Neuronal stem cell (in vitro differentiated cells): ENCODE measurements around the gene CACNA2D2.

Source experiments
- DNase-seq: peaks from one replicate; pipeline ENCODE4 v3.0.0-alpha.2; 2013; ENCODE audit warnings: low spot score
- H2AFZ ChIP-seq: one replicate; pipeline ENCODE4 v1.6.1; 2013; ENCODE audit warnings: mild to moderate bottlenecking, low read length, inconsistent platforms
- H2AK5ac ChIP-seq: 2 replicates; pipeline ENCODE4 v1.6.1; 2013; ENCODE audit warnings: low read depth, mild to moderate bottlenecking, inconsistent platforms, low read length, moderate library complexity, mixed read lengths
- H2BK120ac ChIP-seq: 2 replicates; pipeline ENCODE4 v1.6.1; 2013; ENCODE audit warnings: low read depth, mild to moderate bottlenecking, inconsistent platforms, low read length, moderate library complexity, mixed read lengths
- H2BK12ac ChIP-seq: one replicate; pipeline ENCODE4 v1.6.1; 2013; ENCODE audit warnings: low read length, inconsistent platforms
- H2BK15ac ChIP-seq: 2 replicates; pipeline ENCODE4 v1.6.1; 2013; ENCODE audit warnings: mild to moderate bottlenecking, low read length, inconsistent platforms, mixed read lengths
- H2BK5ac ChIP-seq: one replicate; pipeline ENCODE4 v1.6.1; 2013; ENCODE audit warnings: inconsistent platforms, mild to moderate bottlenecking, low read length, moderate library complexity
- H3K14ac ChIP-seq: one replicate; pipeline ENCODE4 v1.6.1; 2013; ENCODE audit warnings: low read length, inconsistent platforms
- H3K18ac ChIP-seq: 2 replicates; pipeline ENCODE4 v1.6.1; 2013; ENCODE audit warnings: low read length, inconsistent platforms
- H3K23ac ChIP-seq: 2 replicates; pipeline ENCODE4 v1.6.1; 2013; ENCODE audit warnings: low read depth, mild to moderate bottlenecking, mixed read lengths, low read length, inconsistent platforms; ENCODE audit not compliant: poor library complexity
- H3K27ac ChIP-seq: replicated peaks from 3 replicates; pipeline ENCODE4 v1.5.1; 2013; ENCODE audit warnings: low read length, inconsistent platforms
- H3K27me3 ChIP-seq, 3 experiments: 2 replicates each; pipeline ENCODE4 v1.6.1; 2013; ENCODE audit warnings: low read length in 3 of 3, mild to moderate bottlenecking in 2 of 3, inconsistent platforms in 1 of 3, low read depth in 1 of 3, mixed read lengths in 1 of 3, moderate library complexity in 1 of 3; ENCODE audit not compliant: control insufficient read depth in 3 of 3, insufficient read depth in 3 of 3
- H3K36me3 ChIP-seq, 2 donors: replicated peaks in 1 of 2; 2 replicates each; pipeline ENCODE4 v1.6.1; 2013; ENCODE audit warnings: low read length in 2 of 2; ENCODE audit not compliant: control insufficient read depth in 2 of 2, insufficient read depth in 2 of 2
- H3K4ac ChIP-seq: 2 replicates; pipeline ENCODE4 v1.6.1; 2013; ENCODE audit warnings: inconsistent platforms, mild to moderate bottlenecking, low read length, moderate library complexity
- H3K4me1 ChIP-seq, 2 donors: 1 replicate in 1 of 2; 2 replicates in 1 of 2; pipeline ENCODE4 v1.6.1; 2013; ENCODE audit warnings: low read length in 2 of 2, low read depth in 1 of 2; ENCODE audit not compliant: control insufficient read depth in 2 of 2, insufficient read depth in 1 of 2
- H3K4me2 ChIP-seq: one replicate; pipeline ENCODE4 v1.6.1; 2013; ENCODE audit warnings: mild to moderate bottlenecking, low read length, inconsistent platforms; ENCODE audit not compliant: insufficient read depth, poor library complexity, severe bottlenecking
- H3K4me3 ChIP-seq, 2 donors: 2 replicates each; pipeline ENCODE4 v1.5.1; 2013; ENCODE audit warnings: low read length in 2 of 2, mild to moderate bottlenecking in 2 of 2, inconsistent platforms in 1 of 2, moderate library complexity in 1 of 2
- H3K79me1 ChIP-seq: one replicate; pipeline ENCODE4 v1.6.1; 2013; ENCODE audit warnings: low read depth, mild to moderate bottlenecking, inconsistent platforms, low read length, moderate library complexity
- H3K9ac ChIP-seq: one replicate; pipeline ENCODE4 v1.6.1; 2013; ENCODE audit warnings: mild to moderate bottlenecking, low read depth, low read length, inconsistent platforms; ENCODE audit not compliant: poor library complexity
- H3K9me3 ChIP-seq, 2 donors: replicated peaks in 1 of 2; 2 replicates each; pipeline versions ENCODE3 to v1.6.1; 2013; ENCODE audit warnings: low read length in 2 of 2, mild to moderate bottlenecking in 2 of 2, inconsistent platforms in 1 of 2, low read depth in 1 of 2, mixed read lengths in 1 of 2, moderate library complexity in 1 of 2; ENCODE audit not compliant: control insufficient read depth in 2 of 2, insufficient read depth in 1 of 2
- H4K8ac ChIP-seq: one replicate; pipeline ENCODE4 v1.6.1; 2013; ENCODE audit warnings: low read depth, mild to moderate bottlenecking, inconsistent platforms, low read length, moderate library complexity
- H4K91ac ChIP-seq: one replicate; pipeline ENCODE4 v1.6.1; 2013; ENCODE audit warnings: low read length, low read depth, mild to moderate bottlenecking, inconsistent platforms; ENCODE audit not compliant: poor library complexity
- WGBS, 2 donors: extraction: QIAGEN DNeasy Blood & Tissue Kit; methylation state at CpG; one replicate each; pipeline ENCODE4 v1.1.7; 2013; ENCODE audit warnings: missing lambda C conversion rate in 2 of 2, mixed read lengths in 1 of 2; ENCODE audit not compliant: insufficient read length in 2 of 2, insufficient replicate concordance in 1 of 2; ENCODE audit errors: extremely low coverage in 2 of 2; 5-methylcytosine and 5-hydroxymethylcytosine counted together

Gene CACNA2D2

DNA sequence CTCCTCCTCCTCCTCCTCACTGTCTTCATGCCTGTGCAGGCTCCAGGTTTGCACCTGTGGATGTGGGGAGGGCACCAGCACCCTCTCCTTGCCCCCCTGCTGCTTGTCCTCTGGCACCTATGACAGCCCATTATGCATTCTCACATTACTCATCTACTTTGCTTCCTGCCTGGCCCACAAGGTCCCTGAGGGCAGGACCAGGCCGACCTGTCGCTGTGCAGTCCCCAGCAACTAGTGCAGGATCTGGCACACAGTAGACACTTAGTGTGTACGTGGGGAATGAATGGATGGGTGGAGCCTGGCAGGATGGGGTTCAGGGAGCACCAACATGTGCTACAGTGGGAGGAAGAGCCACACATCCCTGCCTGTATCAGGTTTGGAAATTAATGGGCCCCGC, 85.8 kb downstream of the CACNA2D2 start:
- H4K91ac ChIP-seq, result no peak overlapping the region
- H3K23ac ChIP-seq, result no peak overlapping the region
- WGBS, 2 donors, result no CpG with 5 or more reads among the region's 4 CpGs
- peaks cover 2% of the 10 kb centered on the region for H3K79me1 ChIP-seq
- H3K18ac ChIP-seq, result no peak overlapping the region
- H2AFZ ChIP-seq, result no peak overlapping the region
- no peak overlapping the region for H3K27ac ChIP-seq
- no peak overlapping the region for H3K4ac ChIP-seq
- H2BK120ac ChIP-seq, result no peak overlapping the region
- DNase-seq, result no peak
- H4K8ac ChIP-seq, result no peak overlapping the region
- H3K9me3 ChIP-seq, result no peaks in the 10 kb centered on the region
- H3K4me1 ChIP-seq, result peaks cover 0 to 13% of the 10 kb centered on the region in 2 donors
- no peak overlapping the region for H3K9ac ChIP-seq
- no peak overlapping the region for H3K14ac ChIP-seq
- H3K36me3 ChIP-seq, result no peaks in the 10 kb centered on the region
- H3K4me2 ChIP-seq, result no peak overlapping the region
- peaks cover 0 to 38% (median 0%) of the 10 kb centered on the region in 3 experiments for H3K27me3 ChIP-seq
- no peak overlapping the region for H2BK12ac ChIP-seq
- H2BK15ac ChIP-seq, result no peak overlapping the region
- no peak overlapping the region for H2BK5ac ChIP-seq
- H3K4me3 ChIP-seq, result peak overlapping the region in 1 of 2 donors; percentile 13
- H2AK5ac ChIP-seq, result no peak overlapping the region

DNA sequence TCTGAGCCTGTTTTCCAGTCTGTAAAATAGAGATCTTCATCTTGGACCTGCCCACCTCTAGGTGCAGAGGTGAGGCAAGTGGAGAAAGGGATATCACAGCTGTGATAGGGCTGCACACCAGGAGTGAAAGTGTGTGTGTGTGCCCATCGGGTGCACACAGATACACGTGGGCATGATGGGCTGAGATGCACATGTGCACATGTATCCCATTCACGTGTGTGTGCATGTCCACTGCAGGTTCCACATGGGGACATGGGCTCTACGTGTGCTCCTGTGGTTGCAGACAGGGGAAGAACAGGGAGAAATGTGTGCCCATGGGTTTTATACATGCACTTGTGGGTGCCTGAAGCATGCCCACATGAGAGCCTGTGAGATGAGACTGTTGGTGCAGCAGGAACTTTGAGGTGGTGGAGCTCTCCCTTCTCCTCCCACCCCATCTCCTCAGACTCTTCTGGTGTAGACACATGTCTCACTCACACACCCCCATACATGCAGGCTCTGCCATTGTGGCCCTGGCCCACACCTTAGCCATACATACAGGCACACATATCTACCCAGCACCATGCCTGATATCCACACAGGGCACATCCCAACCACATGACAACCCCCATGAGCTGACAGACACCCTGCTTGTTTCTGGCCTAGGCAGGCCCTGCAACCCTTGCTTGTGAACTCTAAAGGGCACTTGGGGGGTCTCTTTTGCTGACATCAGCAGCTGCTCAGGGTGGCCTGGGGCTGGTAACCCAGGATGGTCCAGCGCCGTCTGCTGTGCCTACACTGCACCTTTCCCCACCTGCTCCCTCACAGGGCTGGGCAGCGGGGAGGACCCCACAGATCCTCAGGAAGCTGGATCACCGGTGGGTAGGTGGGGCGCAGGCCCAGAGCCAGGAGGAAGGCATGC, 86.4 kb downstream of the CACNA2D2 start:
- H2AFZ ChIP-seq, result no peak overlapping the region

DNA sequence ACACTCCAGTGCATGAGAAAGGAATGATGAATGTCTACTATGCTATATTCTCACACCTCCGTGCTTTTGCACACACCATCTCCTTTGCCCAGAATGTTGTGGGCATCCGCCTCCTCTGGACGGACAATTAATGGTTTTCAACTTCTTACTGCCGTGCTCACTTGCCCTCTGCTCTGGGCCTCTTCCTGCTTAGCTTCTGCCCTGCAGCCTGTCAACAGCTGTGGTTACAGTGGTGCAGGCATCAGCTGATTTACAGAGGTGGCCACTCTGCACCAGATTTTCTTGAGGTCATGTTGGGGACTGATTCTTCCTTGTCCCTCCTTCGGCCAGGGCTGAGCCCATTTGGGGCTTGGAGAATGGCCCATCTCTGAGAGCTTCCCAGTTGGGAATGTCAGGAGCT, 87.6 kb downstream of the CACNA2D2 start:
- Histone ChIP-seq H3K4me1 (peaks cover 0 to 6% of the 10 kb centered on the region in 2 donors), H3K9me3 (peaks cover 0 to under 1% of the 10 kb centered on the region in 2 donors), H4K91ac (no peak overlapping the region), H3K9ac (no peak overlapping the region), H3K18ac (no peak overlapping the region), H3K4me3 (no peak overlapping the region), H3K23ac (no peak overlapping the region), H3K36me3 (no peaks in the 10 kb centered on the region), H3K4ac (no peak overlapping the region), H2BK12ac (no peak overlapping the region), H3K79me1 (peaks cover 2% of the 10 kb centered on the region), H3K27me3 (peaks cover 0 to 33% (median 0%) of the 10 kb centered on the region in 3 experiments), H2BK15ac (no peak overlapping the region), H4K8ac (no peak overlapping the region), H3K27ac (no peak overlapping the region), H2BK5ac (no peak overlapping the region), H2BK120ac (no peak overlapping the region), H2AK5ac (no peak overlapping the region), H3K4me2 (no peak overlapping the region), H3K14ac (no peak overlapping the region), H2AFZ (no peak overlapping the region)
- DNase-seq, result no peak
- no CpG with 5 or more reads among the region's 5 CpGs for WGBS, 2 donors

More for the DNA sequence above, 86.4 kb downstream of the CACNA2D2 start:
- peaks cover 0 to 10% of the 10 kb centered on the region in 2 donors for H3K4me1 ChIP-seq
- DNase-seq, result no peak
- peaks cover 2% of the 10 kb centered on the region for H3K79me1 ChIP-seq
- no peak overlapping the region for H3K18ac ChIP-seq
- peak overlapping the region; percentile 25 for H2BK12ac ChIP-seq
- no peak overlapping the region for H4K8ac ChIP-seq
- H2AK5ac ChIP-seq, result no peak overlapping the region
- no peaks in the 10 kb centered on the region for H3K9me3 ChIP-seq
- H3K9ac ChIP-seq, result no peak overlapping the region
- H3K27me3 ChIP-seq, result peaks cover 0 to 36% (median 0%) of the 10 kb centered on the region in 3 experiments
- no peak overlapping the region for H3K4me2 ChIP-seq
- H4K91ac ChIP-seq, result no peak overlapping the region
- no peak overlapping the region for H3K4ac ChIP-seq
- no peak overlapping the region for H3K27ac ChIP-seq
- H2BK120ac ChIP-seq, result no peak overlapping the region
- WGBS, 2 donors, result no CpG with 5 or more reads among the region's 9 CpGs
- no peaks in the 10 kb centered on the region for H3K36me3 ChIP-seq
- H2BK15ac ChIP-seq, result no peak overlapping the region
- H2BK5ac ChIP-seq, result no peak overlapping the region
- peak overlapping the region in 1 of 2 donors; percentile 13 for H3K4me3 ChIP-seq
- no peak overlapping the region for H3K23ac ChIP-seq
- no peak overlapping the region for H3K14ac ChIP-seq

DNA sequence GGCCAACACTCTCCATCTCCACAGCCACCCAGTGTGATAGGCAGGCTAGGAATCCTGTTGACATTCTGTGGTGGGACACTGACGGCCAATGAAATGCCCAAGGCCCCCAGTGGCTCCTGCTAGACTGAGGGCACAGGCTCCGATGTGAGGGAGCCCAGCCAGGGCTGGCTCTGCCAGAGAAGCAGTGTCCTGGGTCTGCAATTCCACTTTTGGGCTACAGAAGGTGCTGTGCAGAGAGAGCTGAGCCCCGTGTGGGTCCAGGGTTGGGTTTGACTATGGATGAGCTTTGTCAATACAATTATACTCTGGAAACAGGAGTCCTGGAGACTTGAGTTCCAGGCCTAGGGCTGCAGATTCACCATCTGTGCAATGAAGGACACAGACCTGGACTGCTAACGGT, 88.4 kb downstream of the CACNA2D2 start:
- no peak overlapping the region for H3K23ac ChIP-seq
- no peak overlapping the region for H3K27ac ChIP-seq
- H2BK120ac ChIP-seq, result no peak overlapping the region
- H3K4me1 ChIP-seq, result peaks cover 0 to 6% of the 10 kb centered on the region in 2 donors
- no peak for DNase-seq
- no peak overlapping the region for H3K14ac ChIP-seq
- no peak overlapping the region for H3K4me3 ChIP-seq
- no peak overlapping the region for H2BK5ac ChIP-seq
- no peak overlapping the region for H2AK5ac ChIP-seq
- H2BK15ac ChIP-seq, result no peak overlapping the region
- H3K9me3 ChIP-seq, result peaks cover 0 to 2% of the 10 kb centered on the region in 2 donors
- H3K4ac ChIP-seq, result no peak overlapping the region
- no peak overlapping the region for H3K9ac ChIP-seq
- no peak overlapping the region for H3K4me2 ChIP-seq
- H3K27me3 ChIP-seq, result peaks cover 0 to 34% (median 0%) of the 10 kb centered on the region in 3 experiments
- H3K79me1 ChIP-seq, result peaks cover 2% of the 10 kb centered on the region
- H4K8ac ChIP-seq, result no peak overlapping the region
- no peak overlapping the region for H2AFZ ChIP-seq
- no peaks in the 10 kb centered on the region for H3K36me3 ChIP-seq
- no peak overlapping the region for H2BK12ac ChIP-seq
- no CpG with 5 or more reads among the region's 4 CpGs for WGBS, 2 donors
- H4K91ac ChIP-seq, result no peak overlapping the region
- no peak overlapping the region for H3K18ac ChIP-seq
